ENCODE measurements around the gene CATSPERD.
"Not testable (repeated sequence)": the region's sequence is repeated elsewhere in the genome, so short reads cannot be mapped to it uniquely, and the experiment has no call there.

Gene CATSPERD

DNA sequence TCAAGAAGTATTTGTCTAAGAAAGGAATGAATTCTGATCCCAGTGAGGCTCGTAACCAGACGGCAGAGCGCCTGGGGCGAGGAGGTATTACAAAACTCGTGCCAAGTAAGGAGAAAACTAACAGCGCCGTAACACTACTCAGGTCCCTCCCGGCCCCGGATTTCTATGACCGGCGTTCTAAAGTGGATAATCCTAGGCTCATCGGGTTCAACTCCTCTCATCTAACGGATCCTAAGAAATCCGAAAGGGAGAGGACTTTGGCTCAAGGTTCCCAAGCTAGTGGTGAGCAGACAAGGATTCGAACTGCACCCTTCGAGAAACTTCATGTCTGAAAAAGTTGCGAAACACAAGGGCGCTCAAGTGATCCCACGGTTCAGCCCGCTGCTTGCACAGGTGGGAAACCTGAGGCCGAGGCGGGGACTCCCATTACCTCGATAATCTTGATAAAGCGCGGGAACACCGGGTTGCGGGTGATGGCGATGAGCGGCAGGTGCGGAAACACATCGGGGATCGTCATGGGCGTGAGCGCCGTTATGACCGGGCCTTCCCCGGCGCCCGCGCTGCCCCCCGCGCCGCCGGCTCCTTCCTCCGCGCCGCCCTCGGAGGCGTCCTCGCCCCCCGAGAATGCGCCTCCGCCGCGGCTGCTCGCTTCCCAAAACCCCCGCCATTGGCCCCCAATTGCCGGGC lies 1.0 kb upstream of the CATSPERD start:
- DNase-seq: peak in 2 of 56 donors; percentile 17 to 45

DNA sequence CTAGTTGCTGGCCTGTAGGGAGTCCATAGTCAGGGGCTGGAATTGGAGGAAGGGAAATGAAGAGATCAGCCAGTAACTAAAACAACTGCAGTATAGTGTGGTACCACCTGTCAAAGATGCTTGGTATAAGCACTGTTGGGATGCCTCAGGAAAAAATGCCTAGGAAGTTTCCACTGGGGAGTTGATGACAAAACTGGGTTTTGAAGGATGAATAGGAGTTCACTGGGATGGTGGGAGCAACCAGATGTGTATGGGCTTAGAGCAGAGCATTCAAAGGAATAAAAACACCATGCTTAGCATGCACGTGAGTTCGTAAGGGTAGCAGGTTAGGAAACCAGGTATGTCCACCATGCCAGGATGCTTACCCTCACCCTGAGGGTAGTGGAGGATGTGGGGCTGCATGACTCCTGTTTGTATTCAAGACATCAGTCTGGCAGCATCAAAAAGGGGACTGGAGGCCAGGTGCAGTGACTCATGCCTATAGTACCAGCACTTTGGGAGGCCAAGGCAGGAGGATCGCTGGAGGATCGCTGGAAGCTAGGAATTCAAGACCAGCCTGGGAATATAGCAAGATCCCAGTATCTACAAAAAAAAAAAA lies 7.1 kb downstream of the CATSPERD start:
- no peak for DNase-seq

DNA sequence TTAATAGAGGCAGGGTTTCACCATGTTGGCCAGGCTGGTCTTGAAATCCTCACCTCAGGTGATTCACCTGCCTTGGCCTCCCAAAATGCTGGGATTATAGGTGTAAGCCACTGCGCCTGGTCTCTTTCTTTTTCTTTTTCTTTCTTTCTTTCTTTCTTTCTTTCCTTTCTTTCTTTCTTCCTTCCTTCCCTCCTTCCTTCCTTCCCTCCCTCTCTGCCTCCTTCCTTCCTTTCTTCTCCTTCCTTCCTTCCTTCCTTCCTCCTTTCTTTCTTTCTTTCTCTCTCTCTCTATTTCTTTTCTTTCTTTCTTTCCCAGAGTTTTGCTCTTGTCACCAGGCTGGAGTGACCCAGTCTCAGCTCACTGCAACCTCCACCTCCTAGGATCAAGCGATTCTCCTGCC lies 12.7 kb downstream of the CATSPERD start:
- DNase-seq: not testable (repeated sequence)

DNA sequence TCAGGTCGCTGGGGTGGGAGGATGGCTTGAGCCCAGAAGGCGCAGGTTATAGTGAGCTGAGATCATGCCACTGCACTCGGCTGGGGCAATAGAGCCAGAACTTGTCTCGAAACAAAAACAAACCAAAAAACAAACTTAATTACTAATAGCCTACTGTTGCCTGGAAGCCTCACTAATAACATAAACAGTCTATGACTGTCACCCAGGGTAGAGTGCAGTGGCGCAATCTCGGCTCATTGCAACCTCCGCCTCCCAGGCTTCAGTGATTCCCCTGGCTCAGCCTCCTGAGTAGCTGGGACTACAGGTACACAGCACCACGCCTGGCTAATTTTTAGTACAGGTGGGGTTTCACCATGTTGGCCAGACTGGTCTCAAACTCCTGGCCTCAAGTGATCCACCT lies 18.0 kb downstream of the CATSPERD start:
- no peak for DNase-seq

DNA sequence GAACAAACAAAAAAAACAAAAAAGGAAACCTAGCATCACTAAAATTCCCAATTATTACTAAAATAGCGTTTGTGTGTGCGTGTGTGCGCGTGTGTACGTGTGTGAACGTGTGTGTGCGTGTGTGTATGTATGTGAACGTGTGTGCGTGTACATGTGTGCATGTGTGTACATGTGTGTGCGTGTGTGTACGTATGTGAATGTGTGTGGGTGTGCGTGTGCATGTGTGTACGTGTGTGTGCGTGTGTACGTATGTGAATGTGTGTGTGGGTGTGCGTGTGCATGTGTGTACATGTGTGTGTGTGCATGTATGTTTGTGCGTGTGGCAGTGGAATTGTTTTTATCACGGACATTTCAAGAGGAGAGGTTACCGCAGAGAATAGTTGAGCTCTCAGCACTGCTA lies 21.6 kb downstream of the CATSPERD start:
- DNase-seq: no peak

DNA sequence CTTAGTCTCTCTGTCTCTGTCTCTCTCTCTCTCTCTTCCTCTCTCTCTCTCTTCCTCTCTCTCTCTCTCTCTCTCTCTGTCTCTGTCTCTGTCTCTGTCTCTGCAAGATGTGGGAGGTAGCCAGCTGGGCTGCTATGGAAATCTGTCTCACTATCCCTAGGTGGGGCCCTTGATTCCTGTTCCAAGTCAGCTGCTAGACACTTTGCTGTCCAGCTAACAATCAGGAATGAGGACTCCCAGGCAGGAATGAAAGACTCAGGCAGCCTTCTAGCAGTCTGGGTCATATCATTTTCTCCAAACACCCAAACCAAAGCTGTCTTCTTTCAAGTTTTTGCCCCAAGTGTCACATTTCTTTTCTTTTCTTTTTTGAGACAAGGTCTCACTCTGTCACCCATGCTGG lies 23.2 kb downstream of the CATSPERD start:
- no peak for DNase-seq

DNA sequence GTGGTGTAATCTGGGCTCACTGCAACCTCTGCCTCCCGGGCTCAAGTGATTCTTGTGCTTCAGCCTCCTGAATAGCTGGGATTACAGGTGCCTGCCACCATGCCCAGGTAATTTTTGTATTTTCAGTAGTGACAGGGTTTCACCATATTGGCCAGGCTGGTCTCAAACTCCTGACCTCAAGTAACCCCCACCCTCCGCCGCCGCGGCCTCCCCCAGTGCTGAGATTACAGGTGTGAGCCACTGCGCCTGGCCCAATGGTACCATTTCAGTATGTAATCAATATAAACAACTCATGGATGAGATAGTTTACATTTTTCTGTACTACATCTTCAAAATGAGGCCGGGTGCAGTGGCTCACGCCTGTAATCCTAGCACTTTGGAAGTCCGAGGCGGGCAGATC lies 24.6 kb downstream of the CATSPERD start:
- DNase-seq: not testable (repeated sequence)

DNA sequence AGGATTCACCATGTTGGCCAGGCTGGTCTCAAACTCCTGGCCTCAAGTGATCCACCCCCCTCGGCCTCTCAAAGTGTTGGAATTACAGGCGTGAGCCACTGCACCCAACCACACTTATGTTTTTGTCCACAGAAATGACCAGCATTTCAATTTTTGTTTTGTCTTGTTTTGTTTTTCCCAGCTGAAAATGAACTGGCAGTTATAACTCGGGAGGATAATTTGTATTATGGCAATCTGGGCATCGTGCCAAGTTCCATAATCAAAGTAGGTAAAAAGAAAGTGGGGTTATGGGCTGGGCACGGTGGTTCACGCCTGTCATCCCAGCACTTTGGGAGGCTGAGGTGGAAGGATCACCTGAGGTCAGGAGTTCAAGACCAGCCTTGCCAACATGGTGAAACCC lies 28.5 kb downstream of the CATSPERD start:
- DNase-seq: not testable (repeated sequence)

DNA sequence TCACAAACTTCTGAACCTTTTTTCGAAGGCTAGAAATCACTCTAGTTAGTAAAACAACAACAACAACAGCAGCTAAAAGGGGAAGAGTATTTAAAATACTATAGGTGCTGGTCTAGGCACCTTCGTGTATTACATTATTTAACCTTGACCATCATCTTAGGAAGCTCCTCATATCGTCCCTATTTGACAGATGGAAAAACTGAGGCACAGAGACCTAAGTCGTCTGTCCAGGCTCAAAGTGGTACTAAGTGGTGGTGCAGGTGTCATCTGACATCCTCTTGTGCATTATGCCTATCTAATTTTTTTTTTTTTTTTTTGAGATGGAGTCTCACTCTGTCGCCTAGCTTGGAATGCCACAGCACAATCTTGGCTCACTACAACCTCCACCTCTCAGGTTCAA lies 29.1 kb downstream of the CATSPERD start:
- DNase-seq: no peak

DNA sequence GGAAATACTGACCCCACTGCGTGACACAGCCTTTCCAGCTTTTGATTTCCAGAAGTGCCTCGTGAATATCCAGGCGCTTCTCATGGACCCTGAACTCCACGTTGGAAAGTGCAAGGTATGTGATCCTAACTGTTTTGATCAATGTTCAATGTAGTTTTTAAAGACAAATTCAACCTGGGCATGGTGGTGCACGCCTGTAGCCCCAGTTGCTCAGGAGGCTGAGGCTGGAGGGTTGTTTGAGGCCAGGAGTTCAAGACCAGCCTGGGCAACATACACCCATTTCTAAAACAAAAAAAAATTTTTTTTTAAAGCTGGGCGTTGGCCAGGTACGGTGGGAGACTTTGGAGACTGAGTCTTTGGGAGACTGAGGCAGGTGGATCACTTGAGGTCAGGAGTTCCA lies 31.3 kb downstream of the CATSPERD start:
- no peak for DNase-seq

DNA sequence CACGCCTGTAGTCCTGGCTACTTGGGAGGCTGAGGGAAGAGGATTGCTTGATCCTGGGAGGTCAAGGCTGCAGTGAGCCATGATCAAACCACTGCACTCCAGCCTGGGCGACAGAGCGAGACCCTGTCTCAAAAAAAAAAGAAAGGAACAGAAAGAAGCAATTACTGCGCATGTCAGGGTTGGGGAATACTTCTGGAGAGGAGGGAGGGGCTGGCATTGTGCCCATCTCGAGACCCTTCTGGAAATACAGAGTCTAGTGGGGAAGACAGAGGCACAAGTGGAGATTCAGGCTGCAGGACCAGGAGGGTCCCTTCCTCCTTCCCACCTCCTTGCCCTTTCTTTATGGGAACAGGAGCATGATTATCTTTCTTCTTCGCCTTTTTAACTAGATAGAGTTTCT lies 33.3 kb downstream of the CATSPERD start:
- DNase-seq: no peak

DNA sequence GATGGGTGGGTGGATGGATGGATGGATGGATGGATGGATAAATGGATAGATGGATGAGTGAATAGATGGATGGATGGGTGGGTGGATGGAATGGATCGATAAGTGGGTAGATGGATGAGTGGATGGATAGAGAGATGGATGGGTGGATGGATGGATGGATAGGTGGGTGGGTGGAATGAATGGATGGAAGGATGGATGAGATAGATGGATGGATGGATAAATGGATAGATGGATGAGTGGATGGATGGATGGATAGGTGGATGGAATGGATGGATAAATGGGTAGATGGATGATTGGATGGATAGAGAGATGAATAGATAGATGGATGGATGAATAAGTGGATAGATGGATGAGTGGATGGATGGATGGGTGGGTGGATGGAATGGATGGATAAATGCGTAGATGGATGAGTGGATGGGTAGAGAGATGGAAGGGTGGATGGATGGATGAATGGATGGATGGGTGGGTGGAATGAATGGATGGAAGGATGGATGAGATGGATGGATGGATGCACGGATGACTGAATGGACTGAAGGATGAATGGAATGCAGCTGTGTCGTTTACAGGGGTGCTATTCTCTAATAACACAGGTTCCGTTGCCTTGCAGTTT lies 42.3 kb downstream of the CATSPERD start:
- DNase-seq: no peak

DNA sequence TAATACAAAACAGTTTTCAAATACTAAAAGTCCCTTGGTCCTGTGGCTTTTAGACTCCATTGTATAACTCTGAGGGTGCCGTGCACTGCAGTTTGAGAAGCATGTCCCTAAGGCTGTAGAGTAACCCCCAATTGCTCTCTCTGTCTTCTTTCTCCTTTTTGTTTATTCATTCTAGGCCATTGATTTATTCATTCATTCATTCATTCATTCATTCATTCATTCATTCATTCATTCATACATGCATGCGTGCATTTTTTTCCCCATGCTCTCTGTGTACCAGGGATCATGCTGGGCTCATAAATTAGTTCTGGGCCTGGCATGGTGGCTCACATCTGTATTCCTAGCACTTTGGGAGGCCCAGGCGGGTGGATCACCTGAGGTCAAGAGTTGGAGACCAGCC lies 44.8 kb downstream of the CATSPERD start:
- no peak for DNase-seq

DNA sequence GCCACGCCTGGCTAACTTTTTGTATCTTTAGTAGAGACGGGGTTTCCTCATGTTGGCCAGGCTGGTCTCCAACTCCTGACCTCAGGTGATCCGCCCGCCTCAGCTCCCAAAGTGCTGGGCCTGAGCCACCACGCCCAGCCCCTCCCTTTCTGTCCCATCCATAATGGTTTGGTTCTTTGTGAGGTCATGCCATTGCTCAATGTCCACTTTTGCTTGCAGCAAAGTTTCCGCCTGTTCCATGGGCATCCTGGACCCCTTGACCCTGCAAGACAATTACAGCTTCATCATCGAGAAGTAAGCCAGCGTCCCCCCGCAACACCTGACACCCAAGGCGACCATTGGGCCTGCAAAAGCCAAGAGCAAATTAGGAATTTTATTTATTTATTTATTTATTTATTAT lies 47.5 kb downstream of the CATSPERD start:
- no peak for DNase-seq

DNA sequence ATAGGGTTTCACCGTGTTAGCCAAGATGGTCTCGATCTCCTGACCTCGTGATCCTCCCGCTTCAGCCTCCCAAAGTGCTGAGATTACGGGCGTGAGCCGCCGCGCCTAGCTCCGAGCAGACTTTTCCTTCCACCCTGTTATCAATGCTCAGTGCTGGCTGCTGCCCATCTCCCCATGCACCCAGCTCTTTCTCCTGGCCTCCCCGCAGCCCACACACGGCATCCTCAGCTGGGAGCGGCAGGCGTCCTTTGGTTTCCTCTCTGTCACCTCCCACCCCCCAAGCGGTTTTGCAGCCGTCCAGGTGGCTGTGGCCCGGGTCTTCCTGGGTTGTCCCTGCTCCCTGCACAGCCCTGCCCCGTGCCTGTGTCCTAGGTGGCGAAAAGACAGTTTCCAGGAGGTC lies 52.0 kb downstream of the CATSPERD start:
- no peak for DNase-seq

DNA sequence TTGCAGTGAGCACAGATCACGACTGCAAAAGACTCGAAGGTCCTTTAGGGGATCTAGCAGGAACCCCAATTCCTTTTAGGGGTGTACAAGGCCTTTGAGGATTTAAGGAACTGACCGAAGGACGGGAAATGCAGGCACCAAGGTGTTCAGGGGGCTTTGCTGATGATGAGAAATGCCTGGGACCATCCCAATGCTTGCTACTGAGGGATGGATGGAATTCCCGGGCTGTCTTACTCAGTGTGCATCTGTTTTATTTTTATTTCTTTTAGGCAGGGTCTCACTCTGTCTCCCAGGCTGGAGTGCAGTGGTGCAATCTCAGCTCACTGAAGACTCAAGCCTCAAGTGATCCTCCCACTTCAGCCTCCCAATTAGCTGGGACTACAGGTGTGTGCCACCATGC lies 52.8 kb downstream of the CATSPERD start:
- DNase-seq: no peak

DNA sequence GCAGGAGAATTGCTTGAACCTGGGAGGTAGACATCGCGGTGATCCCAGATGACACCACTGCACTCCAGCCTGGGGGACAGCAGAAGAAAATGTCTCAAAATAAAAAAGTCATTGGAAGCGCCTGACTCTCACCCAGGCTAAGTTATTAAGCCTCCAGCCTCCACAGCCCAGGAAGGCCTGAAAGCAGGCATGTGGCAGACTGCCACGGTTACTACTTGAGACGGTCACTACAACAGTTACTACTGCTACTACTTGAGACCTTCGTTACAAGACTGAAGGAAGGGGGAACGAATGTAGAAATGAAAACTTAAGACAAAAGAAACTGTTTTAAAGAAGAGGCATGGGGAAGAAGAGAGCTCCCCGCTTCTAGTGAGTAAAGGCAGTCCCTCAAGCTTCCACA lies 54.5 kb downstream of the CATSPERD start:
- peak in 1 of 56 donors; percentile 16 for DNase-seq

DNA sequence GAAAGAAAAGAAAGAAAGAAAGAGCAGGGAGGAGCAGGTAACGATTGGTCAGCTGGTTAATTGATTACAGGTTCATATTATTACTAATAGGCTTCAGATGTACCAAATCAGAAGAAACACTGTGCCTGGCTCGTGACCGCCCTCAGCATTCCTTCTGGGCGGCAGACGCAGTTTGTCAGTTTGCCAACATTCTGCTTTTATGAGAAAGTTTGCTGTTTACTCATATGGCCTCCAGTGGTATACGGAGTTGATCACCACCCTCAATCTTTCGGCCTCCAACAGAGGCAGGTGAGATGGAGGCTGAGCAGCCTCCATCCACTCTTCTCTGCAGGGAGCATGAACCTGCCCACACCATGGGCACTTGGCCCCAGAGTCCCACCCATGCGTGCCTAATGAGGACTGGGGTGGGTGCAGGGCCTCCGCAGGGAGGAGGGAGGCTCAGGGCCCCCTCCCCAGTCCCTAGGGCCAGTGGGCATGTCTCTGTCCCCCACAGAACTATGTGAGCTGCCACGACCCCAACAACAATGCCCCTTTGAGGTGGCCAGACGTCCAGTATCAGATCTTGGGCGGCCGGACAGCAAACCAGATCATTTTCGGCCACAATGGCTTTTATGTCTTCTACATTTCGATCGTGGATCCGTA lies 55.4 kb downstream of the CATSPERD start:
- no peak for DNase-seq

DNA sequence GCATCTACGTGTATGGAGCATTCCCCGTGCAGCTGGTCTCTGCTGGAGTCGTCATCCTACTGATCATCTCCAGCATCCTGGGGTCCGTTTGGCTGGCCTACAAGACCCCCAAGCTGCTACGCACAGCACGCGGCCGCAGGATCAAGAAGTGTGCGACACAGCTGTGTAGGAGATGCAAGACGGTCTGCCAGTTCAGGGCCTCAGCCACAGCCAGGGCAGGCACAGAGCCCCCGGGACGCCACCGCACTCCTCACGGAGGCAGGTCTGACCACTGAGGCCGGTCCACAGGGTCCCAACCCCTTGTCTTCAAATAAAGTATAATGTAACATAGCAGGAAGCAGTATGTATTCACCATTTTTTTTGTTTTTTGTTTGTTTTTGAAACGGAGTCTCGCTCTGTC lies 58.0 kb downstream of the CATSPERD start:
- no peak for DNase-seq

DNA sequence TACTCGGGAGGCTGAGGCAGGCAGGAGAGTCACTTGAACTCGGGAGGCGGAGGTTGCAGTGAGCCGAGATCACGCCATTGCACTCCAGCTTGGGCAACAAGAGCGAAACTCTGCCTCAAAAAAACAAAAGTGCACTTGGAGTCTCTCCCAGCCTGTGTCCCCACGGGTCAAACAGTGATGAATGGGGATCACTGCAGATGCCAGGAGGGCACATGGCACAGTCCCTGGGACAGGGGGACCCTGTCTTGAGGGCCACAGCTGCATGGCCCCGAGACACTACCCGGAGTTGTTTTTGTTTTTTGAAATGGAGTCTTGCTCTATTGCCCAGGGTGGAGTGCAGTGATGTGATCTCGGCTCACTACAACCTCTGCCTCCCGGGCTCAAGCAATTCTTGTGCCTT lies 60.5 kb downstream of the CATSPERD start:
- peak in 4 of 56 donors; percentile 2 to 26 (median 18) for DNase-seq

DNA sequence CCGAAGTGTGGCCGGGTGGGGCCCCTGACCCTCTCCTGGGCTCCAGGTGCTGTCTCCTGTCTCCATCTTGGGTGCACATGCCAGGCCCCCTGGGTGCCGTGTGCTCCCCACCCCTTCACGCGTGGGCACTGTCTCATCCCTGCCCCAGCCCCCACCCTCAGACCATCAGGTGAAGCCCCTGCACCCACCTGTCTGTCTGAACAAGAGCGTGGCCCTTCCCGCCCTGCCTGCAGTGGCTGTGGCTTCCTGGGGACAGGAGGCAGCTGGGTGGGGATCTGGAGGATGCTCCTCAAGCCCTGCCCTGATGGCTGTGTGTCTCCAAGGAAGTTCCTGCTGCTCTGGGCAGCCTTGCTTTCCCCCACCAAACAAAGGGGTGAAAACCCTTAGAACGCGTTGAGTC lies 61.9 kb downstream of the CATSPERD start:
- DNase-seq: no peak

Data from nucleus accumbens (tissue), 56 donors.